Transverse colon (tissue), 4 donors: ENCODE data around the gene PRKCA. TPM values are rescaled to one million over a fixed set of nuclear protein-coding genes. Genes with fewer than 3 reads are reported as not detected.

ENCODE experiments used
- DNase-seq: peaks from one replicate; pipeline ENCODE4 v3.0.0-alpha.2; 2019
- H3K27ac ChIP-seq, 4 donors: fragments of 200-600 bp; sonication (generic); 2 replicates each; pipeline ENCODE4 v1.5.1; 2016 to 2018; ENCODE audit warnings: inconsistent platforms in 4 of 4
- H3K27me3 ChIP-seq: fragments of 200-600 bp; sonication (generic); 2 replicates; pipeline ENCODE4 v1.5.1; 2017; ENCODE audit warnings: inconsistent platforms
- H3K36me3 ChIP-seq, 4 donors: fragments of 200-600 bp; sonication (generic); 2 replicates each; pipeline ENCODE4 v1.5.1; 2017 to 2019; ENCODE audit warnings: inconsistent platforms in 4 of 4
- H3K4me1 ChIP-seq, 4 donors: fragments of 200-600 bp; sonication (generic); 2 replicates each; pipeline ENCODE4 v1.5.1; 2017 to 2020; ENCODE audit warnings: inconsistent platforms in 4 of 4
- H3K4me3 ChIP-seq, 4 donors: fragments of 200-600 bp; sonication (generic); 1 replicate in 1 of 4; 2 replicates in 3 of 4; pipeline versions ENCODE4 v1.5.1 to v1.6.1; 2017 to 2019; ENCODE audit warnings: inconsistent platforms in 4 of 4
- H3K9me3 ChIP-seq, 2 donors: fragments of 200-600 bp; sonication (generic); 2 replicates each; pipeline ENCODE4 v1.5.1; 2017 to 2019; ENCODE audit warnings: inconsistent platforms in 2 of 2
- EP300 ChIP-seq: sonication (generic); formaldehyde crosslinking; IDR thresholded peaks from one replicate; pipeline ENCODE4 v1.6.1; 2017; ENCODE audit warnings: antibody characterized with exemption, low read depth
- POLR2A ChIP-seq: fragments of 450-650 bp; IDR thresholded peaks from one replicate; pipeline ENCODE4 v1.6.1; 2016; ENCODE audit warnings: antibody characterized with exemption, mild to moderate bottlenecking, moderate library complexity
- POLR2AphosphoS5 ChIP-seq, 3 donors: sonication (generic); formaldehyde crosslinking; IDR thresholded peaks; one replicate each; pipeline ENCODE4 v1.6.1; 2016; ENCODE audit warnings: antibody characterized with exemption in 3 of 3
- WGBS, 2 donors: methylation state at CpG; one replicate each; pipeline ENCODE4 v1.1.5; 2018; ENCODE audit warnings: low coverage in 1 of 2; 5-methylcytosine and 5-hydroxymethylcytosine counted together
- in situ Hi-C, 4 donors: fragments of 200-750 bp; cut with MboI; loops; one replicate each; pipeline versions ENCODE4 v1.15.0 to v1.15.1; 2017; ENCODE audit warnings: low sequenced_read_pairs in 3 of 4, low pct_ligation_motif_present in 1 of 4, low pct_unique_long_range_greater_than_20kb in 1 of 4
- intact Hi-C: fragments of 100-400 bp; cut with DNase I; formaldehyde crosslinking; loops from one replicate; pipeline ENCODE4 v1.15.1; 2023; ENCODE audit warnings: low total_unique reads
- total RNA-seq, 4 donors: library from RNA; depleted of rRNA; stranded (reverse); fragments of >200 nt; gene quantifications; one replicate each; pipeline ENCODE4 v1.1.0, GENCODE V29; 2016
- TF ChIP-seq, protein P1 (sequence below), 5 experiments: fragments of 200-600 bp in 3 of 5; fragments of 450-650 bp in 2 of 5; sonication (generic) in 3 of 5; IDR thresholded peaks; 1 replicate in 2 of 5; 2 replicates in 3 of 5; pipeline ENCODE4 v1.5.1; 2016 to 2017; ENCODE audit warnings: antibody characterized with exemption in 5 of 5, inconsistent platforms in 3 of 5, mild to moderate bottlenecking in 2 of 5, moderate library complexity in 1 of 5

Gene PRKCA
- total RNA-seq, 4 donors from 2014 or later, result 16.1 to 49.7 (median 31.7) TPM

DNA sequence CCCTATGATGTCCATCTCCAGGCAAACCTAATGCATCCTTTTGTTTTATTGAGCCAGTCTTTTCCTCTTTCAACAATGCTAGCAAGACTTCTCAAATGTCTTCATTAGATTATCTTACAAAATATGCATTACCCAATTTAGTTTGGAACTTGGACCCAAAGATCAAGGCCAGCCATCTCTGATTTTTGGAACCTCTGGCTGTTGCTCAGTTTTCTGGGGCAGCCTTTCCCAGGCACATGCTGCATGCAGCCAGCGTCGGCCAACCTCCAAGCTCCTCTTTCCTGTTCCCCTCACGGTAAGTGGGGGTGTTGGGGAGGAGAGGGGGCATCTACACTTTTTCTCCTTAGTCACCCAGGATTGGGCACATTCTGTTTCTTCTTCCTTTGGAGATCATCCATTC lies 189.3 kb downstream of the PRKCA start:
- in situ Hi-C loops (no loop called here), intact Hi-C loops (no loop called here)
- no peaks in the 10 kb centered on the region for H3K27me3 ChIP-seq
- no peak overlapping the region for H3K4me3 ChIP-seq
- H3K27ac ChIP-seq, result no peak overlapping the region
- no peak for TF ChIP-seq EP300
- TF ChIP-seq, protein P1, sequence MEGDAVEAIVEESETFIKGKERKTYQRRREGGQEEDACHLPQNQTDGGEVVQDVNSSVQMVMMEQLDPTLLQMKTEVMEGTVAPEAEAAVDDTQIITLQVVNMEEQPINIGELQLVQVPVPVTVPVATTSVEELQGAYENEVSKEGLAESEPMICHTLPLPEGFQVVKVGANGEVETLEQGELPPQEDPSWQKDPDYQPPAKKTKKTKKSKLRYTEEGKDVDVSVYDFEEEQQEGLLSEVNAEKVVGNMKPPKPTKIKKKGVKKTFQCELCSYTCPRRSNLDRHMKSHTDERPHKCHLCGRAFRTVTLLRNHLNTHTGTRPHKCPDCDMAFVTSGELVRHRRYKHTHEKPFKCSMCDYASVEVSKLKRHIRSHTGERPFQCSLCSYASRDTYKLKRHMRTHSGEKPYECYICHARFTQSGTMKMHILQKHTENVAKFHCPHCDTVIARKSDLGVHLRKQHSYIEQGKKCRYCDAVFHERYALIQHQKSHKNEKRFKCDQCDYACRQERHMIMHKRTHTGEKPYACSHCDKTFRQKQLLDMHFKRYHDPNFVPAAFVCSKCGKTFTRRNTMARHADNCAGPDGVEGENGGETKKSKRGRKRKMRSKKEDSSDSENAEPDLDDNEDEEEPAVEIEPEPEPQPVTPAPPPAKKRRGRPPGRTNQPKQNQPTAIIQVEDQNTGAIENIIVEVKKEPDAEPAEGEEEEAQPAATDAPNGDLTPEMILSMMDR (IDR thresholded peaks at IDR 0.05), result no peak
- no peak for TF ChIP-seq POLR2A
- no peak for TF ChIP-seq POLR2AphosphoS5 (IDR thresholded peaks at IDR 0.05)
- H3K4me1 ChIP-seq, result peaks cover 0 to 23% (median 11%) of the 10 kb centered on the region in 4 donors
- no peaks in the 10 kb centered on the region for H3K36me3 ChIP-seq
- no peak for DNase-seq
- no peaks in the 10 kb centered on the region for H3K9me3 ChIP-seq
- WGBS, 2 donors, result 97 to 100% methylated on average over 3 of the region's 3 CpGs

DNA sequence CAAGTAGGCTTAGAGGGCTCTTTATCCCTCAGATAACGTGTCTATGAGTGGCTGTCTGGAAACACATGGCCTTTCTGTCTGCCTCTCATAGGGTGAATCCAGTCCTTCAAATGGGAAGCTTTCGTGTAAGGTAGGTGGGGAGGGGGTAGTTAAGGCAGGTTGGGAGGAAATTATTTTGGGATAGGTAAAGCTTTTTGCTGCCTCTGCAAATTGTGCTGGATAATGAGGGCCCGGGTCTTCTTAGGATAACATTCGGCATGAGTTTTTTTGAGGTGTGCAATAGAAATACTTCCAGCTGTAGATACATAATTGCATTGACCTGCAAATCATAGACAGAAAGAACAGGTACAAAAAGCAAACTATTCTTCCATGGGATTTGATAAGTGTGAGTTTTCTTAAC lies 189.7 kb downstream of the PRKCA start:
- H3K36me3 ChIP-seq, result no peaks in the 10 kb centered on the region
- no peaks in the 10 kb centered on the region for H3K9me3 ChIP-seq
- no peaks in the 10 kb centered on the region for H3K27me3 ChIP-seq
- H3K27ac ChIP-seq, result no peak overlapping the region
- no peak overlapping the region for H3K4me3 ChIP-seq
- intact Hi-C loops (no loop called here), in situ Hi-C loops (no loop called here)
- TF ChIP-seq POLR2AphosphoS5 (IDR thresholded peaks at IDR 0.05) (no peak), POLR2A (no peak), EP300 (no peak)
- TF ChIP-seq, protein P1 (IDR thresholded peaks at IDR 0.05), result no peak
- DNase-seq, result no peak
- peaks cover 0 to 23% (median 11%) of the 10 kb centered on the region in 4 donors for H3K4me1 ChIP-seq
- 94 to 100% methylated on average over 2 to 4 of the region's 4 CpGs for WGBS, 2 donors

DNA sequence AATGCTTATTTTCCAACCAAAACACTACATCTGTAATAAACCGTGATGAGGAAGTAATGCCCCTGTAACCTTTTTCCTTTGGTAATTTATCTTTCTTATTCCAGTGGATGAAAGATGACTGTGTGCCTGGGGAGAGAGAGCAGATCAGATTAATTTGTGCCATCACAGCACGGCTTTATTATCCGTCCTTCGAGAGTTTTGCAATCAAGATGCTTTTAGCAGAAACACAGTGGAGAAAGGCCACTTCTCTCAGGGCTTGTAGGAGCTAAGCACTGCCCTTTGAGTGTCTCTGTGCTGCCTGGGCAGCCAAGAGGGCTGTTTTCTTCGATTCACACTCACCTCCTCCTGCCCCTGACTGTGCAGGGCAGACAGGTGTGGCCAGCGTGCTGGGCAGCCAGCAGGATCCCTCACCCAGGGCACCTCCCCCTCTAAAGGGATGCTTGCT lies 190.2 kb downstream of the PRKCA start:
- WGBS, 2 donors, result 17 to 59% methylated on average over 1 to 6 of the region's 6 CpGs
- Histone ChIP-seq H3K9me3 (no peaks in the 10 kb centered on the region), H3K27ac (no peak overlapping the region), H3K4me1 (peaks cover 0 to 23% (median 11%) of the 10 kb centered on the region in 4 donors), H3K27me3 (no peaks in the 10 kb centered on the region), H3K4me3 (no peak overlapping the region), H3K36me3 (no peaks in the 10 kb centered on the region)
- intact Hi-C loops, result no loop called here
- no peak for DNase-seq
- no peak for TF ChIP-seq EP300
- TF ChIP-seq POLR2A, result no peak
- TF ChIP-seq, protein P1 (IDR thresholded peaks at IDR 0.05), result no peak
- no peak for TF ChIP-seq POLR2AphosphoS5 (IDR thresholded peaks at IDR 0.05)
- in situ Hi-C loops, result no loop called here

DNA sequence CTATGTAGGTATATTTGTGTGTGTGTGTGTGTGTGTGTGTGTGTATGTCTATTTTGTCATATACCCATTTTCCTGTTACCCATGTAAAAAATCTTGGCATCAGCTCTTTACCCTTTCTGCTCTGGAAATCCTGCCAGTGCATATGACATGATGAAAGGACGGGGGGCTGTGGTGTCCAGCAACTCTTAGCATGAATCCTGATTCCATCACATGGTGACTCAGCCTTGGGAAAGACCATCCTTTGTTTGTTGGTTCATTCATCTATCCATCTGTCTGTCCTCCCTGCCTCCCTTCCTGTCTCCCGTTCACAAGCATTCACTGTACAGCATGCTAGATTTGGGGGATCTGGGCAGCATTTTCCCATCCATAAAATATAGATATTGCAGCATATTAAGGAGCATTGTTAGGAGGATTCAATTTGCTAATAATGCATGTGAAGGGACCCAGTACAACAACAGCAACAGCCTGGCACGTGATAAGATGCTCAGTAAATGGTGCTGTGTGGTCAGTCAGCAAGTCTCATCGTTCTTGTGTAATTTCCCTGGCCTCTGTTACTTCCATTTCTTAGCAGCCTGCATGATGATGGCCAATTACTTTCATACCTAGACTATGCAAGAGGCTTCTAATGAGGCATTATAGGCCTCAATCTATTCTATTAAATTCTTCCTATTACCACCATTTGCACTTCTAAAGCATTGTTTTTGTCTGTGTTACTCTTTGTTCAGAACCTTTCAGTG lies 191.0 kb downstream of the PRKCA start:
- peaks cover 0 to 15% (median 7%) of the 10 kb centered on the region in 4 donors for H3K4me1 ChIP-seq
- intact Hi-C loops, result no loop called here
- H3K27ac ChIP-seq, result no peak overlapping the region
- no peak for DNase-seq
- no peaks in the 10 kb centered on the region for H3K36me3 ChIP-seq
- H3K27me3 ChIP-seq, result no peaks in the 10 kb centered on the region
- in situ Hi-C loops, result no loop called here
- no peak for TF ChIP-seq EP300
- TF ChIP-seq, protein P1 (IDR thresholded peaks at IDR 0.05), result no peak
- TF ChIP-seq POLR2AphosphoS5 (IDR thresholded peaks at IDR 0.05), result no peak
- TF ChIP-seq POLR2A, result no peak
- 62 to 79% methylated on average over 3 to 4 of the region's 4 CpGs for WGBS, 2 donors
- H3K9me3 ChIP-seq, result no peaks in the 10 kb centered on the region
- no peak overlapping the region for H3K4me3 ChIP-seq
